Measurements from ENCODE around the gene ACAA2.
"Not testable (repeated sequence)": the region's sequence is repeated elsewhere in the genome, so short reads cannot be mapped to it uniquely, and the experiment has no call there.

Gene ACAA2

GRCh38 chr18:49839012-49839411 lies 25.7 kb upstream of the ACAA2 start:
- DNase-seq (ENCODE audit: low read depth): no peak
- TF ChIP-seq CTCF (conservative IDR thresholded peaks at IDR 0.05; ENCODE audit: low read length): no peak
- no peak overlapping the region for H3K4me3 ChIP-seq (ENCODE audit: low read length)

- DNase-seq (ENCODE audit: low read depth): no peak
- H3K4me3 ChIP-seq (ENCODE audit: low read length): no peak overlapping the region
- TF ChIP-seq CTCF (conservative IDR thresholded peaks at IDR 0.05; ENCODE audit: low read length): no peak
Measured at GRCh38 chr18:49838381-49838780, 25.0 kb upstream of the ACAA2 start.

- DNase-seq (ENCODE audit: low read depth): no peak
- TF ChIP-seq CTCF (conservative IDR thresholded peaks at IDR 0.05; ENCODE audit: low read length): no peak
- no peak overlapping the region for H3K4me3 ChIP-seq (ENCODE audit: low read length)
Measured at GRCh38 chr18:49837889-49838288, 24.6 kb upstream of the ACAA2 start.

DNA sequence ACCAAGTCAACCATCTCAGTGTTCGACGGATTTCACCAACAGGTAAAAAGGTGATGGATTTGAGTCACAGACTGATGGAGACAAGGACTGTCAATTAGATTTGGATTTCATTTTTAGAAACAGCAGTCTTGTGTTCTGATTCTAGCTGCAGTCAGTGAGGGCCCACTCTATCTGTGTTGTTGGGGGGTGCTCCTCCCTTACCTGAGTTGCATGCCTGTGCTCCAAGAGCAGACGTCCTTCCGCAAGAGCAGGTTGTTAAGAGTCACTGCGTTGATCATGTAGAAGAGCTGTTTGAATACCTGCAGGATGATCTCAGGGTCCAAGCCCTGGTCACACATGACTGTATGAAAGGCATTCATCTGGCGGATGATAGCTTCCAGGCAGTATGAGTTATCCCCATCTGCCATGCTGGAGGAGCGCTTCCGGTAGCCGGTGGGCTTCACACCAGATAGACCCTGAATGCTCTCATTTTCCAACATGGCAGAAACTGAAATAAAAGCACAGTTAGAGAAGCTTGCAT lies 24.0 kb upstream of the ACAA2 start:
- not testable (repeated sequence) for DNase-seq (ENCODE audit: low read depth)

DNA sequence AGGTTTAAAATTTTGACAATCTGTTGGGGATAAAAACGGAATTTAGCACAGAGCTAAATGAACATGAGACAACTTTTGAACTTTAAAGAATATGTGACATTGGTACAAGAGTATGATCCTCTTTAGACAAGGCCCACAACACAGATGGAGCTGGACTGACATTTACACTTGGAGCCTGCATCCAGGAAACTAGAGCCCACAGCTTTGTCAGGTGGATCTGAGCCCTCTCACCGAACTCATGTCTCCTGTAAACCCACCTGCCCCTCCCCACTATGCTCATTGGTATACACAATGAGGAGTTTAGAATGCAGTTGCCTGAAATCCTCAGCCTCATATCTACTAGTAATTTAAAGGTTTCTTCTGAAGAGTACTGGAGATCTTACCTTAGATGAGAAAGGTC lies 22.1 kb upstream of the ACAA2 start:
- TF ChIP-seq CTCF (conservative IDR thresholded peaks at IDR 0.05; ENCODE audit: low read length): no peak
- no peak overlapping the region for H3K4me3 ChIP-seq (ENCODE audit: low read length)

More for the DNA sequence above, 24.0 kb upstream of the ACAA2 start:
- not testable (repeated sequence) for H3K4me3 ChIP-seq (ENCODE audit: low read length)

GRCh38 chr18:49834258-49834657 lies 20.9 kb upstream of the ACAA2 start:
- no peak for TF ChIP-seq CTCF (conservative IDR thresholded peaks at IDR 0.05; ENCODE audit: low read length)
- no peak overlapping the region for H3K4me3 ChIP-seq (ENCODE audit: low read length)
- DNase-seq (ENCODE audit: low read depth): no peak

More for the DNA sequence above, 22.1 kb upstream of the ACAA2 start:
- DNase-seq (ENCODE audit: low read depth): no peak

DNA sequence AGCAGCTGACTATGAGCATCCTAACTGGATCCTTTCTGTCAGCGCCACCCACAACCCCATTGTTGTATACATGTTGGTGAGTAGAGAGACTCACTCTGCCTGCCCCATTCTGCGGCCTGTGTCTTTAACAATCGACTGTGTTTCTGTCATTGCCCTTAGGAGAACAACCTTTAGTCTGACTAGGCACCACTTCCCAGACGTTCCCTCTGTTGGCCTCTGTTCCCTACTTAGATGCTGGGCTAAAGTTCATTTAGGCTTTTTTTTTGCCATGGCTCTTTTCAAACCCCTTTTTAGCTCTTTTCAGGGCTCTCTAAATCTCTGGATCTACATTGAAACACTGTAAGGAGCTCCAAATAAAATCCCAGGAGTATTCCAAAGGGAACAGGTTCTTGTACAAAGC lies 20.5 kb upstream of the ACAA2 start:
- DNase-seq (ENCODE audit: low read depth): no peak
- no peak overlapping the region for H3K4me3 ChIP-seq (ENCODE audit: low read length)
- no peak for TF ChIP-seq CTCF (conservative IDR thresholded peaks at IDR 0.05; ENCODE audit: low read length)

- no peak for TF ChIP-seq CTCF (conservative IDR thresholded peaks at IDR 0.05; ENCODE audit: low read length)
- no peak for DNase-seq (ENCODE audit: low read depth)
- H3K4me3 ChIP-seq (ENCODE audit: low read length): no peak overlapping the region
Measured at GRCh38 chr18:49832221-49832647, 18.9 kb upstream of the ACAA2 start.

Measured in AG10803 (cell line).